Ovary (tissue), 9 donors: ENCODE data around the gene NKD2. TPM values are rescaled to one million over a fixed set of nuclear protein-coding genes. Genes with fewer than 3 reads are reported as not detected.

ENCODE experiments used
- DNase-seq, 5 donors: peaks; one replicate each; pipeline ENCODE4 v3.0.0-alpha.2; 2019 to 2020
- H3K27ac ChIP-seq, 2 donors: fragments of 200-600 bp; one replicate each; pipeline versions ENCODE4 v1.5.1 to v1.8.0; 2019 to 2022
- H3K27me3 ChIP-seq: fragments of 200-600 bp; one replicate; pipeline ENCODE4 v1.8.0; 2022
- H3K36me3 ChIP-seq: fragments of 200-600 bp; sonication (generic); one replicate; pipeline ENCODE4 v1.5.1; 2019
- H3K4me1 ChIP-seq: one replicate; pipeline ENCODE4 v1.8.1; 2013; ENCODE audit warnings: mild to moderate bottlenecking, moderate library complexity; ENCODE audit not compliant: insufficient read depth
- H3K4me3 ChIP-seq: fragments of 200-600 bp; sonication (generic); one replicate; pipeline ENCODE4 v1.5.1; 2017
- H3K9me3 ChIP-seq, 2 donors: fragments of 200-600 bp in 1 of 2; sonication (generic) in 1 of 2; one replicate each; pipeline versions ENCODE4 v1.5.1 to v1.8.1; 2013 to 2019; ENCODE audit warnings: mild to moderate bottlenecking in 1 of 2, moderate library complexity in 1 of 2
- CTCF ChIP-seq, 3 donors: fragments of 450-650 bp in 2 of 3; fragments of 200-600 bp in 1 of 3; IDR thresholded peaks; one replicate each; pipeline versions ENCODE4 v1.5.1 to v1.8.0; 2016 to 2022; ENCODE audit warnings: antibody characterized with exemption in 3 of 3, mild to moderate bottlenecking in 1 of 3
- EP300 ChIP-seq: sonication (generic); formaldehyde crosslinking; IDR thresholded peaks from one replicate; pipeline ENCODE4 v1.6.1; 2017; ENCODE audit warnings: antibody characterized with exemption
- POLR2A ChIP-seq: fragments of 450-650 bp; IDR thresholded peaks from one replicate; pipeline ENCODE4 v1.6.1; 2017; ENCODE audit warnings: antibody characterized with exemption, mild to moderate bottlenecking, moderate library complexity
- WGBS, 3 donors: extraction: QIAGEN DNeasy Blood & Tissue Kit in 1 of 3; methylation state at CpG; one replicate each; pipeline versions ENCODE4 v1.1.5 to v1.1.7; 2013 to 2017; 5-methylcytosine and 5-hydroxymethylcytosine counted together
- intact Hi-C, 4 donors: fragments of 100-400 bp; cut with DNase I; formaldehyde crosslinking; loops; one replicate each; pipeline versions ENCODE4 v1.11.0 to v1.15.1; 2022 to 2023
- microRNA-seq, 3 donors: library from miRNA; unstranded; fragments of <30 nt; microRNA quantifications; one replicate each; pipeline versions ENCODE4 to v1.2.0, GENCODE V29; 2019 to 2020
- polyA plus RNA-seq, 2 donors: library from polyadenylated mRNA; stranded (reverse); fragments of 200-250 nt in 1 of 2; fragments of 350-450 nt in 1 of 2; fragmentation: Illumina TruSeq in 1 of 2; extraction: RNeasy Lipid Tissue Mini Kit (QIAGEN cat#74804) in 1 of 2; gene quantifications; one replicate each; pipeline ENCODE4 v1.2.3, GENCODE V29; 2013 to 2014
- small RNA-seq: library from RNA; depleted of rRNA; stranded (forward); fragments of <200 nt; gene quantifications from one replicate; pipeline ENCODE3, GENCODE V24; 2016
- total RNA-seq, 7 donors: library from RNA; depleted of rRNA in 2 of 7; stranded (reverse); fragments of >200 nt in 2 of 7; fragmentation: NEBNext Ultra II Directional in 3 of 7; extraction: Animal tissue kit (Norgen Biotek cat#: 25700) in 3 of 7; gene quantifications; one replicate each; pipeline versions ENCODE4 v1.1.0 to v1.2.4, GENCODE V29; 2016 to 2023
- donor health status: DM: no; HTN: no; CAD: no; lungs with moderate emphysema.
- donor health status: DM: no; HTN: no; CAD: no.
- donor health status: Bipolar disorder and iron deficiency.
- donor health status: DM: yes; HTN: yes; CAD: no.
- donor health status: DM: no; HTN: no; CAD: no.
- donor health status: DM: yes; HTN: yes; CAD: no.

Gene NKD2
- total and polyA plus RNA-seq, 9 donors, result 0.33 to 17.2 (median 1.4) TPM; not detected in 1

GRCh38 chr5:1086871-1087270, 78.3 kb downstream of the NKD2 start:
- H3K36me3 ChIP-seq, result no peaks in the 10 kb centered on the region

GRCh38 chr5:1087428-1087827, 78.8 kb downstream of the NKD2 start:
- intact Hi-C loops, result no loop called here
- H3K27ac ChIP-seq, result no peak overlapping the region
- H3K27me3 ChIP-seq, result no peaks in the 10 kb centered on the region
- H3K4me1 ChIP-seq, result no peaks in the 10 kb centered on the region
- no peaks in the 10 kb centered on the region for H3K9me3 ChIP-seq
- no peak for TF ChIP-seq POLR2A
- no peak for TF ChIP-seq CTCF (IDR thresholded peaks at IDR 0.05)
- TF ChIP-seq EP300, result no peak
- H3K4me3 ChIP-seq, result no peak overlapping the region
- no peak for DNase-seq
- 95 to 97% (median 97%) methylated on average over 25 of the region's 25 CpGs for WGBS, 3 donors
- no peaks in the 10 kb centered on the region for H3K36me3 ChIP-seq

More at GRCh38 chr5:1086871-1087270, 78.3 kb downstream of the NKD2 start:
- H3K9me3 ChIP-seq, result no peaks in the 10 kb centered on the region
- no peak overlapping the region for H3K27ac ChIP-seq
- H3K27me3 ChIP-seq, result no peaks in the 10 kb centered on the region
- DNase-seq, result no peak
- H3K4me3 ChIP-seq, result no peak overlapping the region
- no peaks in the 10 kb centered on the region for H3K4me1 ChIP-seq
- WGBS, 3 donors, result 94 to 96% (median 95%) methylated on average over 31 of the region's 31 CpGs
- intact Hi-C loops, result no loop called here
- TF ChIP-seq EP300, result no peak
- no peak for TF ChIP-seq POLR2A
- TF ChIP-seq CTCF (IDR thresholded peaks at IDR 0.05), result no peak

GRCh38 chr5:1088031-1088430, 79.4 kb downstream of the NKD2 start:
- no peak for DNase-seq
- Histone ChIP-seq H3K27ac (no peak overlapping the region), H3K9me3 (no peaks in the 10 kb centered on the region), H3K27me3 (no peaks in the 10 kb centered on the region), H3K4me3 (no peak overlapping the region), H3K36me3 (no peaks in the 10 kb centered on the region), H3K4me1 (no peaks in the 10 kb centered on the region)
- TF ChIP-seq CTCF (IDR thresholded peaks at IDR 0.05) (no peak), EP300 (no peak), POLR2A (no peak)
- intact Hi-C loops, result no loop called here
- WGBS, 3 donors, result 97 to 98% (median 98%) methylated on average over 26 of the region's 26 CpGs

Small RNA genes lying within 50 kb of the gene (microRNA-seq; reads per million reads assigned to microRNA genes)
- gene MIR4635, result 0 to 0.16 (median 0) reads per million in 3 donors

Small RNA genes lying within 50 kb of the gene (small RNA-seq; reads per million reads assigned to genes)
- not detected for gene MIR4635

Other genes starting within 250 kb of the NKD2 start
- gene ZDHHC11B, start 224.1 kb upstream of the NKD2 start, total RNA-seq, result 1 to 10 TPM; 1.7 to 8.0 (median 2.4) TPM
- 1 to 10 TPM; 1.7 to 2.9 TPM for gene ZDHHC11B, start 224.1 kb upstream of the NKD2 start, polyA plus RNA-seq
- 10 to 100 TPM in 1 of 7 donors, 1 to 10 TPM in 6; 1.7 to 25.6 (median 6.0) TPM for gene ZDHHC11, start 157.8 kb upstream of the NKD2 start, total RNA-seq
- 1 to 10 TPM; 1.1 to 2.1 TPM for gene ZDHHC11, start 157.8 kb upstream of the NKD2 start, polyA plus RNA-seq
- 10 to 100 TPM; 18.6 to 42.1 (median 35.0) TPM for gene BRD9, start 116.0 kb upstream of the NKD2 start, total RNA-seq
- 10 to 100 TPM; 25.6 to 26.3 TPM for gene BRD9, start 116.0 kb upstream of the NKD2 start, polyA plus RNA-seq
- gene TRIP13, start 115.9 kb upstream of the NKD2 start, total RNA-seq, result 1 to 10 TPM; 1.3 to 3.9 (median 2.0) TPM
- 1 to 10 TPM; 1.6 to 2.5 TPM for gene TRIP13, start 115.9 kb upstream of the NKD2 start, polyA plus RNA-seq
- 10 to 100 TPM in 6 of 7 donors, 1 to 10 TPM in 1; 9.8 to 33.9 (median 23.2) TPM for gene SLC12A7, start 103.3 kb downstream of the NKD2 start, total RNA-seq
- 10 to 100 TPM in 1 of 2 donors, 1 to 10 TPM in 1; 5.9 to 12.2 TPM for gene SLC12A7, start 103.3 kb downstream of the NKD2 start, polyA plus RNA-seq
- 1 to 10 TPM in 1 of 7 donors, under 1 TPM in 1, not detected in 5; 0.08 to 1.5 TPM for gene SLC6A19, start 192.8 kb downstream of the NKD2 start, total RNA-seq
- gene SLC6A19, start 192.8 kb downstream of the NKD2 start, polyA plus RNA-seq, result not detected
- not detected for gene SLC6A18, start 216.6 kb downstream of the NKD2 start, total RNA-seq
- not detected for gene SLC6A18, start 216.6 kb downstream of the NKD2 start, polyA plus RNA-seq